SK-N-SH treated with all-trans-retinoic acid at 6 μM for 48 hours (cell line): ENCODE measurements around the gene DPPA2.

Source experiments
- ATAC-seq: fragments of 200-7000 bp; cut with Tn5 transposase; 3 replicates; pipeline ENCODE4 v1.9.1; 2020; ENCODE audit warnings: mild to moderate bottlenecking, moderate library complexity
- ARNTL ChIP-seq: fragments of 450-650 bp; formaldehyde crosslinking; IDR thresholded peaks from 2 replicates; pipeline ENCODE4 v1.5.0; 2020; ENCODE audit warnings: low read depth, mild to moderate bottlenecking, moderate library complexity, borderline replicate concordance
- BACH2 ChIP-seq: fragments of 250-450 bp; sonication (Bioruptor Pico); IDR thresholded peaks from 2 replicates; pipeline ENCODE4 v1.9.0; 2021; ENCODE audit warnings: mild to moderate bottlenecking, borderline replicate concordance
- CREB5 ChIP-seq: fragments of 250-450 bp; sonication (Bioruptor Pico); IDR thresholded peaks from 2 replicates; pipeline ENCODE4 v1.5.1; 2020; ENCODE audit warnings: low read depth, mild to moderate bottlenecking, moderate library complexity
- CSDC2 ChIP-seq: fragments of 250-450 bp; sonication (Bioruptor Pico); IDR thresholded peaks from 2 replicates; pipeline ENCODE4 v1.5.0; 2020; ENCODE audit warnings: mild to moderate bottlenecking, moderate library complexity
- CSRNP3 ChIP-seq: fragments of 250-450 bp; sonication (Bioruptor Pico); IDR thresholded peaks from 2 replicates; pipeline ENCODE4 v1.5.1; 2021; ENCODE audit warnings: mild to moderate bottlenecking, moderate library complexity
- ESRRG ChIP-seq: fragments of 250-450 bp; sonication (Bioruptor Pico); IDR thresholded peaks from 2 replicates; pipeline ENCODE4 v1.6.1; 2021; ENCODE audit warnings: mild to moderate bottlenecking
- GLIS3 ChIP-seq: fragments of 250-450 bp; sonication (Bioruptor Pico); IDR thresholded peaks from 2 replicates; pipeline ENCODE4 v1.5.0; 2020; ENCODE audit warnings: mild to moderate bottlenecking, moderate library complexity
- ISL1 ChIP-seq: fragments of 250-450 bp; sonication (Bioruptor Pico); IDR thresholded peaks from 2 replicates; pipeline ENCODE4 v2.1.2; 2022; ENCODE audit warnings: mild to moderate bottlenecking, moderate library complexity
- PPARA ChIP-seq: fragments of 250-450 bp; sonication (Bioruptor Pico); IDR thresholded peaks from 2 replicates; pipeline ENCODE4 v1.5.0; 2020; ENCODE audit warnings: mild to moderate bottlenecking, borderline replicate concordance
- RARB ChIP-seq: fragments of 250-450 bp; sonication (Bioruptor Pico); IDR thresholded peaks from 2 replicates; pipeline ENCODE4 v1.8.0; 2021; ENCODE audit warnings: mild to moderate bottlenecking, moderate library complexity
- SNAI2 ChIP-seq: fragments of 250-450 bp; sonication (Bioruptor Pico); IDR thresholded peaks from 2 replicates; pipeline ENCODE4 v1.5.0; 2020; ENCODE audit warnings: mild to moderate bottlenecking, moderate library complexity
- TOX ChIP-seq: fragments of 250-450 bp; sonication (Bioruptor Pico); IDR thresholded peaks from 2 replicates; pipeline ENCODE4 v1.8.0; 2021; ENCODE audit warnings: mild to moderate bottlenecking, moderate library complexity, borderline replicate concordance
- TSHZ2 ChIP-seq: fragments of 250-450 bp; sonication (Bioruptor Pico); IDR thresholded peaks from 2 replicates; pipeline ENCODE4 v1.5.0; 2020; ENCODE audit warnings: mild to moderate bottlenecking, moderate library complexity
- ZC3H10 ChIP-seq: fragments of 250-450 bp; sonication (Bioruptor Pico); IDR thresholded peaks from 2 replicates; pipeline ENCODE4 v1.5.1; 2021; ENCODE audit warnings: mild to moderate bottlenecking, moderate library complexity
- ZFP3 ChIP-seq: fragments of 250-450 bp; sonication (Bioruptor Pico); IDR thresholded peaks from 2 replicates; pipeline ENCODE4 v1.5.0; 2020; ENCODE audit warnings: mild to moderate bottlenecking, moderate library complexity
- ZFP30 ChIP-seq: fragments of 450-650 bp; formaldehyde crosslinking; IDR thresholded peaks from 2 replicates; pipeline ENCODE4 v1.5.0; 2022; ENCODE audit warnings: mild to moderate bottlenecking, moderate library complexity
- ZNF565 ChIP-seq: fragments of 450-650 bp; formaldehyde crosslinking; conservative IDR thresholded peaks from 2 replicates; pipeline ENCODE4 v1.5.0; 2020; ENCODE audit warnings: low read depth, mild to moderate bottlenecking, moderate library complexity
- ZNF8 ChIP-seq: fragments of 450-650 bp; formaldehyde crosslinking; IDR thresholded peaks from 2 replicates; pipeline ENCODE4 v1.5.0; 2020; ENCODE audit warnings: mild to moderate bottlenecking, moderate library complexity
- TF ChIP-seq, protein P1 (sequence below): fragments of 250-450 bp; sonication (Bioruptor Pico); IDR thresholded peaks from 2 replicates; pipeline ENCODE4 v1.8.0; 2020; ENCODE audit warnings: mild to moderate bottlenecking, moderate library complexity, borderline replicate concordance
- TF ChIP-seq, protein P2 (sequence below): fragments of 250-450 bp; sonication (Bioruptor Pico); IDR thresholded peaks from 2 replicates; pipeline ENCODE4 v1.8.0; 2021; ENCODE audit warnings: low read depth, mild to moderate bottlenecking, moderate library complexity, borderline replicate concordance

DPPA2 gene

GRCh38 chr3:109338322-109338721 is 22.0 kb upstream of the DPPA2 start:
- no peak for TF ChIP-seq TSHZ2 (CRISPR knock-in tag)
- no peak for TF ChIP-seq ARNTL
- TF ChIP-seq, protein P1, sequence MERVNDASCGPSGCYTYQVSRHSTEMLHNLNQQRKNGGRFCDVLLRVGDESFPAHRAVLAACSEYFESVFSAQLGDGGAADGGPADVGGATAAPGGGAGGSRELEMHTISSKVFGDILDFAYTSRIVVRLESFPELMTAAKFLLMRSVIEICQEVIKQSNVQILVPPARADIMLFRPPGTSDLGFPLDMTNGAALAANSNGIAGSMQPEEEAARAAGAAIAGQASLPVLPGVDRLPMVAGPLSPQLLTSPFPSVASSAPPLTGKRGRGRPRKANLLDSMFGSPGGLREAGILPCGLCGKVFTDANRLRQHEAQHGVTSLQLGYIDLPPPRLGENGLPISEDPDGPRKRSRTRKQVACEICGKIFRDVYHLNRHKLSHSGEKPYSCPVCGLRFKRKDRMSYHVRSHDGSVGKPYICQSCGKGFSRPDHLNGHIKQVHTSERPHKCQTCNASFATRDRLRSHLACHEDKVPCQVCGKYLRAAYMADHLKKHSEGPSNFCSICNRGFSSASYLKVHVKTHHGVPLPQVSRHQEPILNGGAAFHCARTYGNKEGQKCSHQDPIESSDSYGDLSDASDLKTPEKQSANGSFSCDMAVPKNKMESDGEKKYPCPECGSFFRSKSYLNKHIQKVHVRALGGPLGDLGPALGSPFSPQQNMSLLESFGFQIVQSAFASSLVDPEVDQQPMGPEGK (CRISPR knock-in tag) = no peak
- no peak for TF ChIP-seq SNAI2 (CRISPR knock-in tag)
- TF ChIP-seq ZFP30 (CRISPR knock-in tag) = no peak
- TF ChIP-seq ZNF8 (CRISPR knock-in tag) = no peak
- TF ChIP-seq CSDC2 (CRISPR knock-in tag) = no peak
- no peak for TF ChIP-seq BACH2 (CRISPR knock-in tag)
- TF ChIP-seq ESRRG (CRISPR knock-in tag) = no peak
- TF ChIP-seq ISL1 (CRISPR knock-in tag) = no peak
- TF ChIP-seq ZC3H10 (CRISPR knock-in tag) = no peak
- no peak for TF ChIP-seq RARB (CRISPR knock-in tag)
- TF ChIP-seq ZFP3 = no peak
- no peak for TF ChIP-seq ZNF565 (CRISPR knock-in tag)
- no peak for TF ChIP-seq CREB5 (CRISPR knock-in tag)
- no peak for TF ChIP-seq GLIS3 (CRISPR knock-in tag)
- no peak for TF ChIP-seq TOX (CRISPR knock-in tag)
- no peak for ATAC-seq

GRCh38 chr3:109337393-109337792 is 21.1 kb upstream of the DPPA2 start, which contains the start of gene DPPA4:
Gene DPPA4, minus strand, starts transcription at chr3:109337546. Its CDS starts 29 bp downstream, at chr3:109337517.
- no peak for ATAC-seq
- TF ChIP-seq GLIS3 (CRISPR knock-in tag) = no peak
- TF ChIP-seq PPARA (CRISPR knock-in tag) = no peak
- TF ChIP-seq, protein P2, sequence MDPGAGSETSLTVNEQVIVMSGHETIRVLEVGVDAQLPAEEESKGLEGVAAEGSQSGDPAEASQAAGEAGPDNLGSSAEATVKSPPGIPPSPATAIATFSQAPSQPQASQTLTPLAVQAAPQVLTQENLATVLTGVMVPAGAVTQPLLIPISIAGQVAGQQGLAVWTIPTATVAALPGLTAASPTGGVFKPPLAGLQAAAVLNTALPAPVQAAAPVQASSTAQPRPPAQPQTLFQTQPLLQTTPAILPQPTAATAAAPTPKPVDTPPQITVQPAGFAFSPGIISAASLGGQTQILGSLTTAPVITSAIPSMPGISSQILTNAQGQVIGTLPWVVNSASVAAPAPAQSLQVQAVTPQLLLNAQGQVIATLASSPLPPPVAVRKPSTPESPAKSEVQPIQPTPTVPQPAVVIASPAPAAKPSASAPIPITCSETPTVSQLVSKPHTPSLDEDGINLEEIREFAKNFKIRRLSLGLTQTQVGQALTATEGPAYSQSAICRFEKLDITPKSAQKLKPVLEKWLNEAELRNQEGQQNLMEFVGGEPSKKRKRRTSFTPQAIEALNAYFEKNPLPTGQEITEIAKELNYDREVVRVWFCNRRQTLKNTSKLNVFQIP (CRISPR knock-in tag) = no peak
- no peak for TF ChIP-seq ZNF565 (CRISPR knock-in tag)
- no peak for TF ChIP-seq ISL1 (CRISPR knock-in tag)

- ATAC-seq = no peak
These were observed 20.1 kb upstream of the DPPA2 start for GRCh38 chr3:109336291-109336861.

More at GRCh38 chr3:109336291-109336861, 20.1 kb upstream of the DPPA2 start:
- TF ChIP-seq ZC3H10 (CRISPR knock-in tag) = no peak
- no peak for TF ChIP-seq ZFP3
- no peak for TF ChIP-seq ESRRG (CRISPR knock-in tag)
- TF ChIP-seq, protein P1 (CRISPR knock-in tag) = no peak
- TF ChIP-seq TOX (CRISPR knock-in tag) = no peak
- no peak for TF ChIP-seq ZNF565 (CRISPR knock-in tag)
- TF ChIP-seq, protein P2 (CRISPR knock-in tag) = no peak
- TF ChIP-seq CREB5 (CRISPR knock-in tag) = no peak
- TF ChIP-seq ZFP30 (CRISPR knock-in tag) = no peak
- TF ChIP-seq BACH2 (CRISPR knock-in tag) = no peak
- TF ChIP-seq CSDC2 (CRISPR knock-in tag) = no peak
- TF ChIP-seq PPARA (CRISPR knock-in tag) = no peak
- no peak for TF ChIP-seq CSRNP3 (CRISPR knock-in tag)
- TF ChIP-seq, all 23 proteins: peak for 0
